GM12891 (cell line): ENCODE measurements around the gene CCBE1.

Source experiments
- DNase-seq: peaks from one replicate; pipeline ENCODE4 v3.0.0; 2011; ENCODE audit warnings: low spot score; ENCODE audit not compliant: insufficient read length
- FAIRE-seq: peaks from 2 replicates; lab custom pipeline; 2011; peaks lifted over from hg19 to GRCh38; lab: Jason Lieb, UNC
- PAX5 ChIP-seq: IDR thresholded peaks from 2 replicates; pipeline ENCODE4 v1.6.1; 2011; ENCODE audit warnings: low read length, moderate library complexity, mild to moderate bottlenecking; ENCODE audit not compliant: insufficient read depth, severe bottlenecking
- POLR2A ChIP-seq: IDR thresholded peaks from 2 replicates; pipeline ENCODE4 v1.6.1; 2011; ENCODE audit warnings: low read depth, low read length, control low read depth
- POLR2AphosphoS5 ChIP-seq: IDR thresholded peaks from 2 replicates; pipeline ENCODE4 v1.6.1; 2011; ENCODE audit warnings: low read depth, low read length, control low read depth
- POU2F2 ChIP-seq: IDR thresholded peaks from 2 replicates; pipeline ENCODE4 v1.6.1; 2011; ENCODE audit warnings: low read depth, mild to moderate bottlenecking, control low read depth, low read length, moderate library complexity
- SPI1 ChIP-seq: IDR thresholded peaks from 2 replicates; pipeline ENCODE4 v1.6.1; 2011; ENCODE audit warnings: low read depth, low read length, control low read depth
- TAF1 ChIP-seq: IDR thresholded peaks from 2 replicates; pipeline ENCODE4 v1.6.1; 2011; ENCODE audit warnings: low read depth, low read length, control low read depth

CCBE1 gene

GRCh38 chr18:59514203-59514602 is 183.0 kb downstream of the CCBE1 start:
- no peak for DNase-seq
- FAIRE-seq: no peak
- TF ChIP-seq POU2F2 (no peak), POLR2A (no peak), PAX5 (no peak), POLR2AphosphoS5 (no peak), TAF1 (no peak), SPI1 (no peak)

GRCh38 chr18:59512025-59512755 is 185.0 kb downstream of the CCBE1 start:
- TF ChIP-seq SPI1 (no peak), TAF1 (no peak), POU2F2 (no peak), POLR2A (no peak), PAX5 (no peak), POLR2AphosphoS5 (no peak)
- FAIRE-seq (no peak), DNase-seq (no peak)

- DNase-seq (no peak), FAIRE-seq (no peak)
- TF ChIP-seq TAF1 (no peak), POLR2AphosphoS5 (no peak), POLR2A (no peak), POU2F2 (no peak), SPI1 (no peak), PAX5 (no peak)
Measured at GRCh38 chr18:59509481-59510442, 187.5 kb downstream of the CCBE1 start.

- DNase-seq (no peak), FAIRE-seq (no peak)
- no peak for TF ChIP-seq POLR2A
- TF ChIP-seq SPI1: no peak
- no peak for TF ChIP-seq POLR2AphosphoS5
Measured at GRCh38 chr18:59505356-59505755, 191.9 kb downstream of the CCBE1 start.

- no peak for DNase-seq
- TF ChIP-seq POLR2A: no peak
- TF ChIP-seq SPI1: no peak
- no peak for TF ChIP-seq PAX5
- TF ChIP-seq POU2F2: no peak
- no peak for TF ChIP-seq POLR2AphosphoS5
- no peak for TF ChIP-seq TAF1
- FAIRE-seq: no peak
Measured at GRCh38 chr18:59502274-59503175, 194.7 kb downstream of the CCBE1 start.

- TF ChIP-seq POU2F2 (no peak), SPI1 (no peak), TAF1 (no peak), PAX5 (no peak), POLR2AphosphoS5 (no peak), POLR2A (no peak)
- FAIRE-seq: no peak
- DNase-seq: no peak
Measured at GRCh38 chr18:59501920-59502273, 195.3 kb downstream of the CCBE1 start.

GRCh38 chr18:59500765-59501164 is 196.5 kb downstream of the CCBE1 start:
- TF ChIP-seq POLR2A (no peak), TAF1 (no peak), SPI1 (no peak), POU2F2 (no peak), POLR2AphosphoS5 (no peak), PAX5 (no peak)
- DNase-seq (no peak), FAIRE-seq (no peak)

- no peak for DNase-seq
- TF ChIP-seq POLR2AphosphoS5 (no peak), PAX5 (no peak), TAF1 (no peak), SPI1 (no peak), POU2F2 (no peak), POLR2A (no peak)
- no peak for FAIRE-seq
Measured at GRCh38 chr18:59498506-59499086, 198.6 kb downstream of the CCBE1 start.
